Transverse colon (tissue), 3 donors: ENCODE measurements around the gene INSL6.

Experiments
- POLR2A ChIP-seq: fragments of 450-650 bp; IDR thresholded peaks from one replicate; pipeline ENCODE4 v1.6.1; 2016; ENCODE audit warnings: antibody characterized with exemption, mild to moderate bottlenecking, moderate library complexity
- TF ChIP-seq, protein P1 (sequence below), 5 experiments: fragments of 200-600 bp in 3 of 5; fragments of 450-650 bp in 2 of 5; sonication (generic) in 3 of 5; IDR thresholded peaks; 1 replicate in 2 of 5; 2 replicates in 3 of 5; pipeline ENCODE4 v1.5.1; 2016 to 2017; ENCODE audit warnings: antibody characterized with exemption in 5 of 5, inconsistent platforms in 3 of 5, mild to moderate bottlenecking in 2 of 5, moderate library complexity in 1 of 5

DNA sequence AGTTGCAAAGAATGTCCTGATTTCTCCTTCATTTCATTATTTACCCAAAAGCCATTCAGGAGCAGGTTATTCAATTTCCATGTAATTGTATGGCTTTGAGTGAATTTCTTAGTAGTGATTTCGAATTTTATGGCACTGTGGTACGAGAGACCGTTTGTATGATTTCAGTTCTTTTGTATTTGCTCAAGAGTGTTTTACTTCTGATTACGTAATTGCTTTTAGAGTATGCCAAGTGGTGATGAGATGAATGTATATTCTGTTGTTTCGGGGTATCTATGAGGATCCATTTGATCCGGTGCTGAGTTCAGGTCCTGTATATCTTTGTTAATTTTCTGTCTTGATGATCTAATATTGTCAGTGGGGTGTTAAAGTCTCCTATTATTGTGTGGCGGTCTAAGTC, 41.2 kb downstream of the INSL6 start:
- TF ChIP-seq, protein P1, sequence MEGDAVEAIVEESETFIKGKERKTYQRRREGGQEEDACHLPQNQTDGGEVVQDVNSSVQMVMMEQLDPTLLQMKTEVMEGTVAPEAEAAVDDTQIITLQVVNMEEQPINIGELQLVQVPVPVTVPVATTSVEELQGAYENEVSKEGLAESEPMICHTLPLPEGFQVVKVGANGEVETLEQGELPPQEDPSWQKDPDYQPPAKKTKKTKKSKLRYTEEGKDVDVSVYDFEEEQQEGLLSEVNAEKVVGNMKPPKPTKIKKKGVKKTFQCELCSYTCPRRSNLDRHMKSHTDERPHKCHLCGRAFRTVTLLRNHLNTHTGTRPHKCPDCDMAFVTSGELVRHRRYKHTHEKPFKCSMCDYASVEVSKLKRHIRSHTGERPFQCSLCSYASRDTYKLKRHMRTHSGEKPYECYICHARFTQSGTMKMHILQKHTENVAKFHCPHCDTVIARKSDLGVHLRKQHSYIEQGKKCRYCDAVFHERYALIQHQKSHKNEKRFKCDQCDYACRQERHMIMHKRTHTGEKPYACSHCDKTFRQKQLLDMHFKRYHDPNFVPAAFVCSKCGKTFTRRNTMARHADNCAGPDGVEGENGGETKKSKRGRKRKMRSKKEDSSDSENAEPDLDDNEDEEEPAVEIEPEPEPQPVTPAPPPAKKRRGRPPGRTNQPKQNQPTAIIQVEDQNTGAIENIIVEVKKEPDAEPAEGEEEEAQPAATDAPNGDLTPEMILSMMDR (IDR thresholded peaks at IDR 0.05) = no peak
- no peak for TF ChIP-seq POLR2A
